K562 (cell line): ENCODE data around the gene DTX3. TPM values are rescaled to one million over a fixed set of nuclear protein-coding genes. Genes with fewer than 3 reads are reported as not detected.

Experiments
- CBX5 ChIP-seq: IDR thresholded peaks from 2 replicates; pipeline ENCODE4 v1.6.1; 2014; ENCODE audit warnings: low read depth, borderline replicate concordance
- HDAC3 ChIP-seq: fragments of 450-650 bp; IDR thresholded peaks from 2 replicates; pipeline ENCODE4 v1.6.1; 2018; ENCODE audit warnings: borderline replicate concordance, mild to moderate bottlenecking, moderate library complexity; ENCODE audit not compliant: partially characterized antibody
- IRF2 ChIP-seq: sonication (generic); formaldehyde crosslinking; IDR thresholded peaks from 2 replicates; pipeline ENCODE4 v1.8.1; 2022; ENCODE audit warnings: mild to moderate bottlenecking, missing genetic modification reagents
- NBN ChIP-seq: fragments of 450-650 bp; IDR thresholded peaks from 2 replicates; pipeline ENCODE4 v1.6.1; 2016; ENCODE audit warnings: low read depth, mild to moderate bottlenecking
- NFIC ChIP-seq: fragments of 450-650 bp; IDR thresholded peaks from 2 replicates; pipeline ENCODE4 v1.6.1; 2017; ENCODE audit warnings: mild to moderate bottlenecking, inconsistent platforms
- RBFOX2 ChIP-seq: fragments of 200-400 bp; formaldehyde crosslinking; IDR thresholded peaks from 2 replicates; pipeline ENCODE4 v1.6.1; 2017; ENCODE audit warnings: low read depth, mild to moderate bottlenecking, low read length, moderate library complexity
- SIRT6 ChIP-seq: IDR thresholded peaks from one replicate; pipeline ENCODE4 v1.6.1; 2012; ENCODE audit warnings: low read depth, mild to moderate bottlenecking, control low read depth, inconsistent platforms, low read length, moderate library complexity
- XRCC3 ChIP-seq: fragments of 450-650 bp; IDR thresholded peaks from 2 replicates; pipeline ENCODE4 v1.6.1; 2017; ENCODE audit warnings: mild to moderate bottlenecking, moderate library complexity
- ZNF146 ChIP-seq: IDR thresholded peaks from one replicate; pipeline ENCODE4 v1.6.1; 2018; ENCODE audit warnings: missing compliant biosample characterization; ENCODE audit not compliant: unreplicated experiment
- ZNF354B ChIP-seq: fragments of 250-450 bp; sonication (Bioruptor Pico); IDR thresholded peaks from 2 replicates; pipeline ENCODE4 v1.4.0; 2020
- ZNF407 ChIP-seq: fragments of 450-650 bp; IDR thresholded peaks from 2 replicates; pipeline ENCODE4 v1.6.1; 2016; ENCODE audit warnings: low read depth
- ZNF668 ChIP-seq: fragments of 250-450 bp; sonication (Bioruptor Pico); IDR thresholded peaks from 2 replicates; pipeline ENCODE4 v1.8.0; 2022; ENCODE audit warnings: mild to moderate bottlenecking, inconsistent platforms
- polyA plus RNA-seq, 8 experiments: library from polyadenylated mRNA; depleted of rRNA in 4 of 8; stranded (reverse) in 5 of 8; unstranded in 3 of 8; fragments of >200 nt; fragmentation: Nextera tagmentation in 2 of 8; fragmentation: Illumina TruSeq in 1 of 8; extraction: Ambion mirVana in 2 of 8; extraction: Trizol in 1 of 8; gene quantifications; 2 replicates each; pipeline versions ENCODE4 v1.2.1 to v1.2.3, GENCODE V29; 2011 to 2014; ENCODE audit warnings: inconsistent platforms in 1 of 8, missing spikeins in 1 of 8
- total RNA-seq, 7 experiments: library from RNA; depleted of rRNA in 6 of 7; stranded (reverse); fragments of >200 nt in 6 of 7; fragmentation: Illumina TruSeq in 2 of 7; extraction: Trizol in 2 of 7; gene quantifications; 2 replicates each; pipeline versions ENCODE4 v1.2.1 to v1.2.3, GENCODE V29; 2011 to 2021; ENCODE audit warnings: low replicate concordance in 1 of 7
- TF ChIP-seq, protein P1 (sequence below): fragments of 250-450 bp; sonication (Bioruptor Pico); IDR thresholded peaks from 2 replicates; pipeline ENCODE4 v1.9.0; 2021; ENCODE audit warnings: mild to moderate bottlenecking, inconsistent platforms
- TF ChIP-seq, protein P2 (sequence below): sonication (generic); formaldehyde crosslinking; IDR thresholded peaks from 2 replicates; pipeline ENCODE4 v1.8.1; 2023; ENCODE audit warnings: mild to moderate bottlenecking, missing genetic modification reagents

The DTX3 gene
- total and polyA plus RNA-seq, 9 of the 15 experiments (the other 6 are each of a cell fraction or from before 2014, with no cell fraction given) = 0.03 to 0.09 (median 0.06) TPM; not detected in 6

DNA sequence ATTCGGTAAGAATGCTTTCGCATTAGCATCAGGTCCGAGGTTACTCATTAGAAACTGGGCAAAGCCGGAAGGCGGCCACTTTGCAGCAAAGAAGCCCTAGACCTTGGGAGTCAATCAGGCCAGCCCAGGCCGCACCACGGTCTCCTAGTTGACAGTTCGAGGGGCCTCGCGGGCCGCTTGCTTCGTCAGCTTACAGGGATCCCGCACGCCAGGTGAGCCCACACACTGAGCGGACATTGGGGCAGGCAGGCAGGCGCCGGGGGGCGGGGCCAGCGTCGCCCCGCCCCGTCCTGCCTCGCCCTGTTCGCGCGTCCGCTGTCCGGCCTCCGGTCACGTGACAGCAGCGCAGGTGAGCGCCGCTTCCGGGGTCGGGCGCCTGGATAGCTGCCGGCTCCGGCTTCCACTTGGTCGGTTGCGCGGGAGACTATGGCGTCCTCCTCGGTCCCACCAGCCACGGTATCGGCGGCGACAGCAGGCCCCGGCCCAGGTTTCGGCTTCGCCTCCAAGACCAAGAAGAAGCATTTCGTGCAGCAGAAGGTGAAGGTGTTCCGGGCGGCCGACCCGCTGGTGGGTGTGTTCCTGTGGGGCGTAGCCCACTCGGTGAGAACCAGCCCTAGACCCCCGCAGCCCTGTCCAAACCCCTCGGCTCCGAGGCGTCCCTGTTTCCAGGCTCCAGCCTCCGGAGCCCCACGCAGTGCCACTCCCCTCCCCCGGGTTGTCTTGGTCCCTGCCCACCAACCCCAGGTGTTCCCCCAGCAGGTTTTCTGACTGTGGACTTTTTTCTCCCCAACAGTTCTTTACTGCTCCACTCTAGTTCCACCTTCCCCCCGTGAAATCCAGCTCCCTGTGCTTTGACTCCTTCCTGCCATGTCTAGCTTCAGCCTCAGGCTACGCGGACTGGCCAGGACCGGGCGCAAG lies 13.5 kb upstream of the DTX3 start, which contains the start of gene PIP4K2C (continued):
- no peak for TF ChIP-seq ZNF407
- no peak for TF ChIP-seq SIRT6
- TF ChIP-seq ZNF354B (CRISPR knock-in tag) = no peak
- no peak; the same call in 1 of the 2 replicates for TF ChIP-seq NFIC
- no peak for TF ChIP-seq NBN
- no peak for TF ChIP-seq ZNF146
- no peak for TF ChIP-seq HDAC3
- TF ChIP-seq, protein P1, sequence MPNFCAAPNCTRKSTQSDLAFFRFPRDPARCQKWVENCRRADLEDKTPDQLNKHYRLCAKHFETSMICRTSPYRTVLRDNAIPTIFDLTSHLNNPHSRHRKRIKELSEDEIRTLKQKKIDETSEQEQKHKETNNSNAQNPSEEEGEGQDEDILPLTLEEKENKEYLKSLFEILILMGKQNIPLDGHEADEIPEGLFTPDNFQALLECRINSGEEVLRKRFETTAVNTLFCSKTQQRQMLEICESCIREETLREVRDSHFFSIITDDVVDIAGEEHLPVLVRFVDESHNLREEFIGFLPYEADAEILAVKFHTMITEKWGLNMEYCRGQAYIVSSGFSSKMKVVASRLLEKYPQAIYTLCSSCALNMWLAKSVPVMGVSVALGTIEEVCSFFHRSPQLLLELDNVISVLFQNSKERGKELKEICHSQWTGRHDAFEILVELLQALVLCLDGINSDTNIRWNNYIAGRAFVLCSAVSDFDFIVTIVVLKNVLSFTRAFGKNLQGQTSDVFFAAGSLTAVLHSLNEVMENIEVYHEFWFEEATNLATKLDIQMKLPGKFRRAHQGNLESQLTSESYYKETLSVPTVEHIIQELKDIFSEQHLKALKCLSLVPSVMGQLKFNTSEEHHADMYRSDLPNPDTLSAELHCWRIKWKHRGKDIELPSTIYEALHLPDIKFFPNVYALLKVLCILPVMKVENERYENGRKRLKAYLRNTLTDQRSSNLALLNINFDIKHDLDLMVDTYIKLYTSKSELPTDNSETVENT (CRISPR knock-in tag) = no peak
- no peak; the same call in 1 of the 2 replicates for TF ChIP-seq CBX5
- TF ChIP-seq XRCC3 = no peak
- TF ChIP-seq, protein P2, sequence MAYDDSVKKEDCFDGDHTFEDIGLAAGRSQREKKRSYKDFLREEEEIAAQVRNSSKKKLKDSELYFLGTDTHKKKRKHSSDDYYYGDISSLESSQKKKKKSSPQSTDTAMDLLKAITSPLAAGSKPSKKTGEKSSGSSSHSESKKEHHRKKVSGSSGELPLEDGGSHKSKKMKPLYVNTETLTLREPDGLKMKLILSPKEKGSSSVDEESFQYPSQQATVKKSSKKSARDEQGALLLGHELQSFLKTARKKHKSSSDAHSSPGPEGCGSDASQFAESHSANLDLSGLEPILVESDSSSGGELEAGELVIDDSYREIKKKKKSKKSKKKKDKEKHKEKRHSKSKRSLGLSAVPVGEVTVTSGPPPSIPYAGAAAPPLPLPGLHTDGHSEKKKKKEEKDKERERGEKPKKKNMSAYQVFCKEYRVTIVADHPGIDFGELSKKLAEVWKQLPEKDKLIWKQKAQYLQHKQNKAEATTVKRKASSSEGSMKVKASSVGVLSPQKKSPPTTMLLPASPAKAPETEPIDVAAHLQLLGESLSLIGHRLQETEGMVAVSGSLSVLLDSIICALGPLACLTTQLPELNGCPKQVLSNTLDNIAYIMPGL (CRISPR knock-in tag) = no peak
- TF ChIP-seq IRF2 (CRISPR knock-in tag) = no peak
- TF ChIP-seq RBFOX2 = peak; percentile 88
- TF ChIP-seq ZNF668 (CRISPR knock-in tag) = no peak
